Endothelial cell of umbilical vein (primary cell): Measurements from ENCODE around the gene CTDSP1. TPM values are rescaled to one million over a fixed set of nuclear protein-coding genes. Genes with fewer than 3 reads are reported as not detected.

Experiments
- BruUV-seq: library from RNA; stranded (reverse); fragments of 400-500 nt; replicated peaks from 2 replicates; lab custom pipeline; 2021; lab: Mats Ljungman, UMichigan
- CTCF ChIA-PET: fragments of 300-600, 350-600 bp; sonication (Branson Sonifier 250); formaldehyde crosslinking; loops from one replicate; lab custom pipeline; 2021; ENCODE audit warnings: antibody characterized with exemption, inconsistent platforms; lab: Charles Lee
- POLR2A ChIA-PET: fragments of 300-600, 350-600 bp; sonication (Branson Sonifier 250); formaldehyde crosslinking; loops from one replicate; lab custom pipeline; 2021; ENCODE audit warnings: antibody characterized with exemption, inconsistent platforms; lab: Charles Lee
- DNase-seq: peaks from one replicate; pipeline ENCODE4 v3.0.0-alpha.2; 2011; ENCODE audit warnings: low read depth, low spot score
- FAIRE-seq: peaks from 2 replicates; lab custom pipeline; 2011; peaks lifted over from hg19 to GRCh38; lab: Jason Lieb, UNC
- H2AFZ ChIP-seq: 2 replicates; pipeline ENCODE4 v1.6.0; 2012; ENCODE audit warnings: low read depth, low read length, control low read depth, inconsistent platforms
- H3K27ac ChIP-seq: 2 replicates; pipeline ENCODE4 v1.5.1; 2011; ENCODE audit warnings: low read depth, mild to moderate bottlenecking, control low read depth, low read length, moderate library complexity; ENCODE audit not compliant: insufficient read depth
- H3K27me3 ChIP-seq, 2 experiments: 2 replicates each; pipeline versions ENCODE4 v1.6.0 to v1.6.1; 2011; ENCODE audit warnings: low read length in 2 of 2, mixed read lengths in 1 of 2; ENCODE audit not compliant: control insufficient read depth in 2 of 2, insufficient read depth in 2 of 2
- H3K36me3 ChIP-seq, 2 experiments: 2 replicates in 1 of 2; 3 replicates in 1 of 2; pipeline ENCODE4 v1.5.1; 2011; ENCODE audit warnings: low read length in 2 of 2, mild to moderate bottlenecking in 1 of 2, moderate library complexity in 1 of 2; ENCODE audit not compliant: control insufficient read depth in 2 of 2, insufficient read depth in 2 of 2; ENCODE audit errors: extremely low read depth in 1 of 2
- H3K4me1 ChIP-seq: 3 replicates; pipeline ENCODE4 v1.5.1; 2011; ENCODE audit warnings: mild to moderate bottlenecking, low read length; ENCODE audit not compliant: control insufficient read depth, insufficient read depth; ENCODE audit errors: extremely low read depth
- H3K4me2 ChIP-seq: 2 replicates; pipeline ENCODE4 v1.6.1; 2011; ENCODE audit warnings: low read length, control low read depth, mixed read lengths; ENCODE audit not compliant: insufficient read depth
- H3K4me3 ChIP-seq, 3 experiments: fragments of 200-600 bp in 1 of 3; sonication (generic), shearing (Covaris generic) in 1 of 3; replicated peaks in 1 of 3; 2 replicates each; pipeline ENCODE4 v1.5.1; 2011 to 2016; ENCODE audit warnings: control low read depth in 3 of 3, low read length in 3 of 3, mild to moderate bottlenecking in 2 of 3, inconsistent platforms in 1 of 3, low read depth in 1 of 3, moderate library complexity in 1 of 3; ENCODE audit not compliant: insufficient read depth in 1 of 3
- H3K79me2 ChIP-seq: 2 replicates; pipeline ENCODE4 v1.6.0; 2012; ENCODE audit warnings: low read length, inconsistent platforms; ENCODE audit not compliant: control insufficient read depth, insufficient read depth
- H3K9ac ChIP-seq: replicated peaks from 2 replicates; pipeline ENCODE3; 2011; ENCODE audit warnings: low read length, control low read depth; ENCODE audit not compliant: insufficient read depth; ENCODE audit errors: extremely low read depth
- H3K9me1 ChIP-seq: replicated peaks from 3 replicates; pipeline ENCODE4 v1.6.0; 2011; ENCODE audit warnings: mild to moderate bottlenecking, low read length; ENCODE audit not compliant: control insufficient read depth, insufficient read depth; ENCODE audit errors: extremely low read depth
- H3K9me3 ChIP-seq: replicated peaks from 2 replicates; pipeline ENCODE4 v1.5.1; 2012; ENCODE audit warnings: low read length, inconsistent platforms; ENCODE audit not compliant: control insufficient read depth, insufficient read depth
- H4K20me1 ChIP-seq: replicated peaks from 2 replicates; pipeline ENCODE3; 2011; ENCODE audit warnings: mild to moderate bottlenecking, low read length; ENCODE audit not compliant: control insufficient read depth, insufficient read depth; ENCODE audit errors: extremely low read depth
- EZH2 ChIP-seq: IDR thresholded peaks from 2 replicates; pipeline ENCODE4 v1.6.1; 2012; ENCODE audit warnings: borderline replicate concordance, low read depth, mild to moderate bottlenecking, moderate library complexity, low read length, inconsistent platforms; ENCODE audit not compliant: severe bottlenecking
- FOS ChIP-seq: IDR thresholded peaks from 2 replicates; pipeline ENCODE4 v1.6.1; 2011; ENCODE audit warnings: mild to moderate bottlenecking, low read length, moderate library complexity, borderline replicate concordance; ENCODE audit not compliant: insufficient read depth
- JUN ChIP-seq: IDR thresholded peaks from 2 replicates; pipeline ENCODE4 v1.6.1; 2011; ENCODE audit warnings: borderline replicate concordance, low read depth; ENCODE audit not compliant: insufficient read length, insufficient read depth
- POLR2A ChIP-seq: IDR thresholded peaks from 2 replicates; pipeline ENCODE4 v1.6.1; 2012; ENCODE audit warnings: low read depth, mild to moderate bottlenecking, control low read depth, low read length
- POLR2AphosphoS5 ChIP-seq: IDR thresholded peaks from 2 replicates; pipeline ENCODE4 v1.6.1; 2012; ENCODE audit warnings: low read depth, mild to moderate bottlenecking, control low read depth, low read length, moderate library complexity; ENCODE audit not compliant: insufficient read depth
- dilution Hi-C: fragments of 300-500 bp; cut with MboI; formaldehyde crosslinking; loops from one replicate; pipeline ENCODE4 v1.15.0; 2019; ENCODE audit warnings: low sequenced_read_pairs; ENCODE audit not compliant: extremely low pct_ligation_motif_present
- intact Hi-C: fragments of 100-400 bp; cut with micrococcal nuclease; formaldehyde crosslinking; loops from one replicate; pipeline ENCODE4 v1.10.0; 2022
- polyA plus RNA-seq, 4 experiments: library from polyadenylated mRNA; depleted of rRNA in 3 of 4; stranded (reverse) in 3 of 4; unstranded in 1 of 4; fragments of >200 nt; gene quantifications; 2 replicates each; pipeline versions ENCODE4 v1.2.1 to v1.2.3, GENCODE V29; 2011 to 2012; ENCODE audit warnings: missing spikeins in 1 of 4
- total RNA-seq: library from RNA; stranded (reverse); gene quantifications from 2 replicates; pipeline ENCODE4 v1.2.3, GENCODE V29; 2021
- TF ChIP-seq, protein P1 (sequence below), 2 donors: IDR thresholded peaks; 1 replicate in 1 of 2; 2 replicates in 1 of 2; pipeline ENCODE4 v1.5.1; 2011; ENCODE audit warnings: low read length in 2 of 2, mild to moderate bottlenecking in 2 of 2, moderate library complexity in 2 of 2, control low read depth in 1 of 2, inconsistent platforms in 1 of 2, low read depth in 1 of 2; ENCODE audit not compliant: insufficient read depth in 1 of 2; ENCODE audit errors: extremely low read depth in 1 of 2
- TF ChIP-seq, protein P2 (sequence below): IDR thresholded peaks from 2 replicates; pipeline ENCODE4 v1.6.1; 2011; ENCODE audit not compliant: insufficient read depth, insufficient read length

Gene CTDSP1
- total and polyA plus RNA-seq, 2 donors (not counting 3 experiments of a cell fraction or from before 2014, with no cell fraction given), result 86.1 to 112 TPM

DNA sequence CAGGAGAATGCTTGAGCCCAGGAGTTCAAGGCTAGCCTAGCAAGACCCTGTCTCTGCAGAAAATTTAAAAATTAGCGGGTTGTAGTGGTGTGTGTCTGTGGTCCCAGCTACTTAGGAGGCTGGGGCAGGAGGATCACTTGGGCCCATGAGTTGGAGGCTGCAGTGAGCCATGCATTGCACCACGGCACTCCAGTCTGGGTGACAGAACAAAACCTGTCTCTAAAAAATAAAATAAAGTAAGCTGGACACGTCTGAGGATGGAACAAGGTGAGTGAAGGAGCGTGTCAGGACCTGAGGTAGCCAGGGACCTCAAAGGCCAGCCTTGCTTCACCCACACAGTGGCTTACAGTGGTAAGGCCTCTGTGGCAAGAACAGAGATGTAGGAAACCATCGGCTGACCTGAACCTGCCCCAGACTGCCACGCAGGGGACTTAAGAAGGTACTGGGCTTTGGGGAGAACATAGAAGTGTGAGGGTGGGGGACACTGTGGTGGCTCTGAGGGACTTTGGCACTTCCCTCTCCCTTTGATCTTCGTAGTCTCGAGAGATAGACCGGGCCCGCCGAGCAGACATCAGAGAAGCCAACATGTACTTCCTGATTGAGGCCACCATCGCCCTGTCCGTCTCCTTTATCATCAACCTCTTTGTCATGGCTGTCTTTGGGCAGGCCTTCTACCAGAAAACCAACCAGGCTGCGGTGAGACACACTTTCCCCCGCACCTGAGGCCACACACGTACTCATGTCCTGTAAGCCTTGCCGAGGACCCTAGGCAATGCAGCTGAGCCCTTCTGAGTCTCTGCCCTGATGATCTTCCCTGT lies 10.1 kb upstream of the CTDSP1 start:
- BruUV-seq, result no TSS peak
- dilution Hi-C loops, result no loop called here
- Histone ChIP-seq H3K4me2 (no peak overlapping the region), H4K20me1 (no peaks in the 10 kb centered on the region), H3K4me1 (peaks cover 3% of the 10 kb centered on the region), H3K79me2 (no peaks in the 10 kb centered on the region), H3K27ac (no peak overlapping the region), H3K36me3 (no peaks in the 10 kb centered on the region), H2AFZ (no peak overlapping the region), H3K9me1 (no peaks in the 10 kb centered on the region), H3K4me3 (no peak overlapping the region), H3K27me3 (no peaks in the 10 kb centered on the region), H3K9me3 (no peaks in the 10 kb centered on the region), H3K9ac (no peak overlapping the region)
- intact Hi-C loops, result no loop called here
- no peak for FAIRE-seq
- CTCF ChIA-PET, result interaction anchor here (1.7 kb wide), 1 partner anchor 88 kb away, joined by 4 read pairs; no protein-coding TSS in a partner anchor
- TF ChIP-seq, protein P1, sequence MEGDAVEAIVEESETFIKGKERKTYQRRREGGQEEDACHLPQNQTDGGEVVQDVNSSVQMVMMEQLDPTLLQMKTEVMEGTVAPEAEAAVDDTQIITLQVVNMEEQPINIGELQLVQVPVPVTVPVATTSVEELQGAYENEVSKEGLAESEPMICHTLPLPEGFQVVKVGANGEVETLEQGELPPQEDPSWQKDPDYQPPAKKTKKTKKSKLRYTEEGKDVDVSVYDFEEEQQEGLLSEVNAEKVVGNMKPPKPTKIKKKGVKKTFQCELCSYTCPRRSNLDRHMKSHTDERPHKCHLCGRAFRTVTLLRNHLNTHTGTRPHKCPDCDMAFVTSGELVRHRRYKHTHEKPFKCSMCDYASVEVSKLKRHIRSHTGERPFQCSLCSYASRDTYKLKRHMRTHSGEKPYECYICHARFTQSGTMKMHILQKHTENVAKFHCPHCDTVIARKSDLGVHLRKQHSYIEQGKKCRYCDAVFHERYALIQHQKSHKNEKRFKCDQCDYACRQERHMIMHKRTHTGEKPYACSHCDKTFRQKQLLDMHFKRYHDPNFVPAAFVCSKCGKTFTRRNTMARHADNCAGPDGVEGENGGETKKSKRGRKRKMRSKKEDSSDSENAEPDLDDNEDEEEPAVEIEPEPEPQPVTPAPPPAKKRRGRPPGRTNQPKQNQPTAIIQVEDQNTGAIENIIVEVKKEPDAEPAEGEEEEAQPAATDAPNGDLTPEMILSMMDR (IDR thresholded peaks at IDR 0.05; ENCODE audit: extremely low read depth in 1 of 2, insufficient read depth in 1 of 2, low read depth in 1 of 2, low read length in 2 of 2), result no peak
- TF ChIP-seq FOS, result no peak
- TF ChIP-seq, protein P2, sequence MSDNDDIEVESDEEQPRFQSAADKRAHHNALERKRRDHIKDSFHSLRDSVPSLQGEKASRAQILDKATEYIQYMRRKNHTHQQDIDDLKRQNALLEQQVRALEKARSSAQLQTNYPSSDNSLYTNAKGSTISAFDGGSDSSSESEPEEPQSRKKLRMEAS, result no peak
- POLR2A ChIA-PET, result no interaction called here
- no peak for DNase-seq

DNA sequence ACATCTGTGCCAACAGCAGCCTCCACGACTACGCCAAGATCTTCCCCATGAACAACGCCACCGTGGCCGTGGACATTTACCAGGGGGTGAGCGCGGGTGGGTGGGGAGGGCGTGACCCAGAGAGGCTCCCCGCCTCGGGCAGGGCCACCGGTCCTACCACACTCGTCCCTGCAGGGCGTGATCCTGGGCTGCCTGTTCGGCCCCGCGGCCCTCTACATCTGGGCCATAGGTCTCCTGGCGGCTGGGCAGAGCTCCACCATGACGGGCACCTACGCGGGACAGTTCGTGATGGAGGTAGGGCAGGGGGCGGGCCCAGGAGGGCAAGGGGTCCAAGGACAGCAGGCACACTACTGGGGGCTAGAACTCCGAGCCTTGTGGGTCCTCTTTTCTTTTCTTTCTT lies 8.5 kb upstream of the CTDSP1 start:
- Histone ChIP-seq H3K9me1 (no peaks in the 10 kb centered on the region), H3K4me2 (no peak overlapping the region), H3K36me3 (no peaks in the 10 kb centered on the region), H3K9ac (no peak overlapping the region), H3K27me3 (no peaks in the 10 kb centered on the region), H3K27ac (no peak overlapping the region), H2AFZ (no peak overlapping the region), H4K20me1 (no peaks in the 10 kb centered on the region), H3K9me3 (no peaks in the 10 kb centered on the region), H3K4me3 (no peak overlapping the region), H3K79me2 (no peaks in the 10 kb centered on the region), H3K4me1 (peaks cover 7% of the 10 kb centered on the region)
- FAIRE-seq (no peak), DNase-seq (no peak)
- no peak for TF ChIP-seq JUN
- no peak for TF ChIP-seq POLR2A
- TF ChIP-seq, protein P1 (IDR thresholded peaks at IDR 0.05; ENCODE audit: extremely low read depth in 1 of 2, insufficient read depth in 1 of 2, low read depth in 1 of 2, low read length in 2 of 2), result no peak
- TF ChIP-seq EZH2, result no peak
- no peak for TF ChIP-seq FOS
- TF ChIP-seq POLR2AphosphoS5, result no peak
- TF ChIP-seq, protein P2, result no peak
- ChIA-PET POLR2A (no interaction called here), CTCF (no interaction called here)
- no TSS peak for BruUV-seq
- dilution Hi-C loops, result no loop called here
- intact Hi-C loops, result no loop called here
